Ovary (tissue), 9 donors: ENCODE measurements around the gene ACCS. TPM values are rescaled to one million over a fixed set of nuclear protein-coding genes. Genes with fewer than 3 reads are reported as not detected.

Experiments used
- DNase-seq, 5 donors: peaks; one replicate each; pipeline ENCODE4 v3.0.0-alpha.2; 2019 to 2020
- H3K27ac ChIP-seq, 2 donors: fragments of 200-600 bp; one replicate each; pipeline versions ENCODE4 v1.5.1 to v1.8.0; 2019 to 2022
- H3K27me3 ChIP-seq: fragments of 200-600 bp; one replicate; pipeline ENCODE4 v1.8.0; 2022
- H3K36me3 ChIP-seq: fragments of 200-600 bp; sonication (generic); one replicate; pipeline ENCODE4 v1.5.1; 2019
- H3K4me1 ChIP-seq: one replicate; pipeline ENCODE4 v1.8.1; 2013; ENCODE audit warnings: mild to moderate bottlenecking, moderate library complexity; ENCODE audit not compliant: insufficient read depth
- H3K4me3 ChIP-seq: fragments of 200-600 bp; sonication (generic); one replicate; pipeline ENCODE4 v1.5.1; 2017
- H3K9me3 ChIP-seq, 2 donors: fragments of 200-600 bp in 1 of 2; sonication (generic) in 1 of 2; one replicate each; pipeline versions ENCODE4 v1.5.1 to v1.8.1; 2013 to 2019; ENCODE audit warnings: mild to moderate bottlenecking in 1 of 2, moderate library complexity in 1 of 2
- CTCF ChIP-seq, 3 donors: fragments of 450-650 bp in 2 of 3; fragments of 200-600 bp in 1 of 3; IDR thresholded peaks; one replicate each; pipeline versions ENCODE4 v1.5.1 to v1.8.0; 2016 to 2022; ENCODE audit warnings: antibody characterized with exemption in 3 of 3, mild to moderate bottlenecking in 1 of 3
- EP300 ChIP-seq: sonication (generic); formaldehyde crosslinking; IDR thresholded peaks from one replicate; pipeline ENCODE4 v1.6.1; 2017; ENCODE audit warnings: antibody characterized with exemption
- POLR2A ChIP-seq: fragments of 450-650 bp; IDR thresholded peaks from one replicate; pipeline ENCODE4 v1.6.1; 2017; ENCODE audit warnings: antibody characterized with exemption, mild to moderate bottlenecking, moderate library complexity
- WGBS, 3 donors: extraction: QIAGEN DNeasy Blood & Tissue Kit in 1 of 3; methylation state at CpG; one replicate each; pipeline versions ENCODE4 v1.1.5 to v1.1.7; 2013 to 2017; 5-methylcytosine and 5-hydroxymethylcytosine counted together
- intact Hi-C, 4 donors: fragments of 100-400 bp; cut with DNase I; formaldehyde crosslinking; loops; one replicate each; pipeline versions ENCODE4 v1.11.0 to v1.15.1; 2022 to 2023
- polyA plus RNA-seq, 2 donors: library from polyadenylated mRNA; stranded (reverse); fragments of 200-250 nt in 1 of 2; fragments of 350-450 nt in 1 of 2; fragmentation: Illumina TruSeq in 1 of 2; extraction: RNeasy Lipid Tissue Mini Kit (QIAGEN cat#74804) in 1 of 2; gene quantifications; one replicate each; pipeline ENCODE4 v1.2.3, GENCODE V29; 2013 to 2014
- total RNA-seq, 7 donors: library from RNA; depleted of rRNA in 2 of 7; stranded (reverse); fragments of >200 nt in 2 of 7; fragmentation: NEBNext Ultra II Directional in 3 of 7; extraction: Animal tissue kit (Norgen Biotek cat#: 25700) in 3 of 7; gene quantifications; one replicate each; pipeline versions ENCODE4 v1.1.0 to v1.2.4, GENCODE V29; 2016 to 2023
- donor health status: DM: no; HTN: no; CAD: no; lungs with moderate emphysema.
- donor health status: DM: no; HTN: no; CAD: no.
- donor health status: Bipolar disorder and iron deficiency.
- donor health status: DM: yes; HTN: yes; CAD: no.
- donor health status: DM: no; HTN: no; CAD: no.
- donor health status: DM: yes; HTN: yes; CAD: no.

Gene ACCS
- total and polyA plus RNA-seq, 9 donors = 11.2 to 39.8 (median 26.4) TPM

GRCh38 chr11:44104481-44105294, 38.6 kb downstream of the ACCS start:
- Histone ChIP-seq H3K36me3 (no peaks in the 10 kb centered on the region), H3K27me3 (no peaks in the 10 kb centered on the region), H3K9me3 (no peaks in the 10 kb centered on the region), H3K4me1 (peaks cover 1% of the 10 kb centered on the region), H3K4me3 (no peak overlapping the region), H3K27ac (no peak overlapping the region)
- DNase-seq = no peak
- 92 to 93% (median 93%) methylated on average over 5 of the region's 5 CpGs for WGBS, 3 donors
- no peak for TF ChIP-seq CTCF (IDR thresholded peaks at IDR 0.05)
- no peak for TF ChIP-seq POLR2A
- TF ChIP-seq EP300 = no peak
- intact Hi-C loops = loop anchor here (5.0 to 10.0 kb wide), 3 partner anchors 430 to 887 kb away; no protein-coding TSS in a partner anchor

GRCh38 chr11:44108260-44108659, 42.2 kb downstream of the ACCS start:
- WGBS, 3 donors = 87 to 93% (median 92%) methylated on average over 6 of the region's 6 CpGs
- Histone ChIP-seq H3K4me3 (no peak overlapping the region), H3K9me3 (no peaks in the 10 kb centered on the region), H3K36me3 (no peaks in the 10 kb centered on the region), H3K27ac (no peak overlapping the region), H3K4me1 (peaks cover 1% of the 10 kb centered on the region), H3K27me3 (no peaks in the 10 kb centered on the region)
- intact Hi-C loops = loop anchor here (5.0 to 10.0 kb wide), 3 partner anchors 427 to 891 kb away; no protein-coding TSS in a partner anchor
- DNase-seq = no peak
- no peak for TF ChIP-seq CTCF (IDR thresholded peaks at IDR 0.05)
- TF ChIP-seq POLR2A = no peak
- no peak for TF ChIP-seq EP300

DNA sequence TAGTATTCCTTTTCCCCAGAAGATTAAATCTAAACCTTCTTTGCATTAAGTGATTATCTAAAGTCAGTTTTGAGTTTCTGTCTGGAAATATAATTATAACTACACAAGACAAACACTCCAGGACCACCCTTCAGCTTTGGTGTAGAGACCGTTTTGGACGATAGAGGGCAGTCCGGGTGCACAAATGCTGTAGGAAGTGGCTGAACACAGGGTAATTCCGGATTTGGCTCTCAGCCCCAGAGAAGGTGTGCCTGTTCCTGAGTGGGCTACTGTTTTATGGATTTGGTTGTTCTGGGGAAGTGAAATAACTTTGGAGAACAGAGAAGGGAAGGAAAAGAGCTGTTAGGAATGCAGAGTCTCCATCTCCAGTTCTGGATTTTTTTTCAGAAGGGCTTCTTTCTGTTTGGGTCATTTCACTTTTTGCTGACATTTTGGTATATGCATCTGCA, 44.2 kb downstream of the ACCS start:
- no peak for TF ChIP-seq EP300
- TF ChIP-seq CTCF (IDR thresholded peaks at IDR 0.05) = peak; percentile 14 to 44 (median 29)
- peaks cover 1% of the 10 kb centered on the region for H3K4me1 ChIP-seq
- 7 to 10% (median 9%) methylated on average over 4 of the region's 4 CpGs for WGBS, 3 donors
- no peaks in the 10 kb centered on the region for H3K36me3 ChIP-seq
- H3K27me3 ChIP-seq = no peaks in the 10 kb centered on the region
- H3K9me3 ChIP-seq = no peaks in the 10 kb centered on the region
- no peak overlapping the region for H3K27ac ChIP-seq
- peak; percentile 19 to 54 (median 43) for DNase-seq
- no peak overlapping the region for H3K4me3 ChIP-seq
- intact Hi-C loops = loop anchor here in 1 of 4 donors (5.0 kb wide), 1 partner anchor 427 kb away; no protein-coding TSS in a partner anchor

DNA sequence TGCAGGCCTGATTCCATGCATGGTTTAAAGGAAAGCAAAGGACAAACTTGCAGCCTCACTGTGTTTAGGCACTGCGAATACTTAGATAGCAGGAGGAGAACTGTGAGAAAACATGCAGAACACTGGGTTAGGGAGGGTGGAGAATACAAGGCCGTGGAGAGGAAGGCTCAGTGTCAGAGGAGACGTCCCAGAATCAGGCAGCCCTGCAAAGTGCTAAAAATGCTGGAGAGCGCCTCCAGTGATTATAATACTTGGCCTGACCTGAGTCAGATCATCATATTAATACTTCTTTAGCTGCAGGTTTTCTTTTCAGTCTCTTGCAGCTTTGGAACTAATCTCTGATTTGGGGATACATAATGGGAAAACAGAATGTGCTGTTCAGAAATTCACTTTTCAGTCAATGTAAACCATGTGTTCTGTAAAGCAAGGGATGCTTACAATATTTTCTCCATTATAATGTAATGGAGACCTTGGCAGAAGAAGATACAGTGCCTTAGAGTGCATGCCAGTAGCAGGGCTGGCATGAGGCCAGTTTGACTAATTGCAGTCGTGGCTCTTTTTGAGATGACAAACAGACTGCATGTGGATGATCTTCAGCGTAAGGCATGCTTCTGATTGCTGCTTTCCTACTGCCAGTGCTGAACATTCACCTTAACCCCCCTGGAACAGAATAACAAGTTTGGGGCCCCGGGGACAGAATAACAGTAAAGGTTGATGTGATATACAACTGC, 46.2 kb downstream of the ACCS start:
- peak in 4 of 5 donors; percentile 20 to 48 (median 36) for DNase-seq
- TF ChIP-seq EP300 = no peak
- no peak for TF ChIP-seq CTCF (IDR thresholded peaks at IDR 0.05)
- TF ChIP-seq POLR2A = no peak
- no peaks in the 10 kb centered on the region for H3K9me3 ChIP-seq
- H3K4me3 ChIP-seq = no peak overlapping the region
- H3K4me1 ChIP-seq = peaks cover 1% of the 10 kb centered on the region
- intact Hi-C loops = loop anchor here in 1 of 4 donors (5.0 kb wide), 1 partner anchor 425 kb away; no protein-coding TSS in a partner anchor
- H3K36me3 ChIP-seq = no peaks in the 10 kb centered on the region
- no peaks in the 10 kb centered on the region for H3K27me3 ChIP-seq
- no peak overlapping the region for H3K27ac ChIP-seq
- WGBS, 3 donors = 21 to 36% (median 34%) methylated on average over 7 of the region's 7 CpGs
